Heart left ventricle (tissue), 16 donors: ENCODE data around the gene CYP46A1. TPM values are rescaled to one million over a fixed set of nuclear protein-coding genes. Genes with fewer than 3 reads are reported as not detected.

ENCODE experiments used
- ATAC-seq, 4 donors: fragments of 200-7000 bp; cut with Tn5 transposase; one replicate each; pipeline ENCODE4 v1.9.1; 2020 to 2022; ENCODE audit warnings: moderate library complexity in 4 of 4, mild to moderate bottlenecking in 3 of 4, moderate number of reproducible peaks in 1 of 4
- DNase-seq, 5 donors: peaks; one replicate each; pipeline ENCODE4 v3.0.0-alpha.2; 2020
- H3K27ac ChIP-seq, 12 donors: fragments of 200-600 bp; sonication (generic) in 4 of 12; one replicate each; pipeline versions ENCODE4 v1.5.0 to v1.8.0; 2016 to 2022; ENCODE audit warnings: mild to moderate bottlenecking in 2 of 12
- H3K27me3 ChIP-seq, 9 donors: fragments of 200-600 bp; sonication (generic) in 2 of 9; one replicate each; pipeline versions ENCODE4 v1.5.1 to v1.8.0; 2016 to 2022; ENCODE audit warnings: mild to moderate bottlenecking in 3 of 9
- H3K36me3 ChIP-seq, 9 donors: fragments of 200-600 bp; sonication (generic) in 2 of 9; one replicate each; pipeline versions ENCODE4 v1.5.0 to v1.8.0; 2018 to 2022; ENCODE audit warnings: mild to moderate bottlenecking in 2 of 9
- H3K4me1 ChIP-seq, 12 donors: fragments of 200-600 bp; sonication (generic) in 4 of 12; one replicate each; pipeline versions ENCODE4 v1.5.0 to v1.8.0; 2016 to 2022; ENCODE audit warnings: mild to moderate bottlenecking in 3 of 12
- H3K4me3 ChIP-seq, 12 donors: fragments of 200-600 bp; sonication (generic) in 4 of 12; one replicate each; pipeline versions ENCODE4 v1.5.0 to v1.8.0; 2017 to 2022; ENCODE audit warnings: mild to moderate bottlenecking in 9 of 12, moderate library complexity in 4 of 12
- H3K9me3 ChIP-seq, 12 donors: fragments of 200-600 bp; sonication (generic) in 4 of 12; one replicate each; pipeline versions ENCODE4 v1.5.0 to v1.8.0; 2016 to 2022; ENCODE audit warnings: mild to moderate bottlenecking in 1 of 12
- CTCF ChIP-seq, 12 donors: fragments of 200-600 bp; sonication (generic) in 4 of 12; IDR thresholded peaks; one replicate each; pipeline versions ENCODE4 v1.5.0 to v1.8.0; 2018 to 2022; ENCODE audit warnings: antibody characterized with exemption in 12 of 12, mild to moderate bottlenecking in 5 of 12
- POLR2A ChIP-seq, 2 donors: fragments of 450-650 bp; IDR thresholded peaks; one replicate each; pipeline ENCODE4 v1.6.1; 2017; ENCODE audit warnings: antibody characterized with exemption in 2 of 2, mild to moderate bottlenecking in 2 of 2, moderate library complexity in 2 of 2
- WGBS, 4 donors: extraction: QIAGEN DNeasy Blood & Tissue Kit in 2 of 4; methylation state at CpG; one replicate each; pipeline versions ENCODE4 v1.1.5 to v1.1.7; 2013 to 2018; 5-methylcytosine and 5-hydroxymethylcytosine counted together
- intact Hi-C, 10 donors: fragments of 100-400 bp; cut with DNase I; formaldehyde crosslinking; loops; one replicate each; pipeline versions ENCODE4 v1.11.1 to v1.14.2; 2022
- polyA plus RNA-seq, 2 donors: library from polyadenylated mRNA; stranded (reverse); fragments of 200-250 nt; gene quantifications; one replicate each; pipeline ENCODE4 v1.2.3, GENCODE V29; 2013
- total RNA-seq, 9 donors: library from RNA; depleted of rRNA in 2 of 9; stranded (reverse); fragments of >200 nt in 2 of 9; fragmentation: NEBNext Ultra II Directional in 3 of 9; extraction: Animal tissue kit (Norgen Biotek cat#: 25700) in 3 of 9; gene quantifications; one replicate each; pipeline versions ENCODE4 v1.1.0 to v1.2.4, GENCODE V29; 2016 to 2023
- donor health status: ischemic (EF 13 %, LVEDD 7.1; RV severe dilation, severe dysfunction).
- donor health status: healthy with polysubstance abuse.
- donor health status: DM: no; HTN: yes; CAD: no.
- donor health status: DM: no; HTN: no; CAD: no.
- donor health status: ischemic (EF 25% LVEDD 6.9; RV normal size, moderate dysfunction).
- donor health status: ischemic (EF 25% LVEDD 5.7; RV mildly dilated, moderate dysfunction).
- donor health status: healthy.
- donor health status: DM: yes; HTN: yes; CAD: no.
- donor health status: ischemic (EF 35%, LVEDD 5.7; RV mildly dilated, moderate dysfunction).
- donor health status: nonischemic (EF 11% LVEDD 7.7; RV severe dilation, severe dysfunction).
- donor health status: DM: yes; HTN: yes; CAD: no.
- donor health status: PGD.
- donor health status: ischemic (EF 29% LVEDD 5.4; RV normal size, mild dysfunction).
- donor health status: nonischemic (EF 23%, LVEDD 6.1; RV moderate dilation, normal function).

CYP46A1 gene
- total and polyA plus RNA-seq, 11 donors, result 1.5 to 8.0 (median 3.4) TPM

GRCh38 chr14:99754141-99755067, 70.3 kb downstream of the CYP46A1 start:
- no peak for DNase-seq
- WGBS, 4 donors, result 82 to 87% (median 84%) methylated on average over 16 to 24 of the region's 24 CpGs
- Histone ChIP-seq H3K36me3 (no peaks in the 10 kb centered on the region), H3K4me1 (peaks cover 17 to 84% (median 54%) of the 10 kb centered on the region in 12 donors), H3K4me3 (no peak overlapping the region), H3K27ac (peak overlapping the region in 5 of 12 donors; percentile 20 to 77 (median 47)), H3K9me3 (no peaks in the 10 kb centered on the region), H3K27me3 (no peaks in the 10 kb centered on the region)
- no peak for TF ChIP-seq POLR2A (IDR thresholded peaks at IDR 0.05)
- no peak for TF ChIP-seq CTCF (IDR thresholded peaks at IDR 0.05)
- intact Hi-C loops, result loop anchor here in 1 of 10 donors (5.0 kb wide), 1 partner anchor 38 kb away; the partner anchor contains the start of gene EML1
- no peak for ATAC-seq

- ATAC-seq (peak in 2 of 4 donors; percentile 5 to 44), DNase-seq (peak in 1 of 5 donors; percentile 53)
- intact Hi-C loops, result loop anchor here in 1 of 10 donors (5.0 kb wide), 1 partner anchor 37 kb away; the partner anchor contains the start of gene EML1
- no peak overlapping the region for H3K4me3 ChIP-seq
- 40 to 77% (median 62%) methylated on average over 1 to 8 of the region's 8 CpGs for WGBS, 4 donors
- no peaks in the 10 kb centered on the region for H3K27me3 ChIP-seq
- TF ChIP-seq POLR2A (IDR thresholded peaks at IDR 0.05), result no peak
- TF ChIP-seq CTCF (IDR thresholded peaks at IDR 0.05), result no peak
- peak overlapping the region in 1 of 12 donors; percentile 61 for H3K27ac ChIP-seq
- no peaks in the 10 kb centered on the region for H3K9me3 ChIP-seq
- peaks cover 12 to 82% (median 51%) of the 10 kb centered on the region in 12 donors for H3K4me1 ChIP-seq
- H3K36me3 ChIP-seq, result no peaks in the 10 kb centered on the region
Observed at GRCh38 chr14:99755068-99755405, 70.9 kb downstream of the CYP46A1 start.

- intact Hi-C loops, result loop anchor here in 1 of 10 donors (5.0 kb wide), 1 partner anchor 36 kb away; the partner anchor contains the start of gene EML1
- H3K27ac ChIP-seq, result peak overlapping the region in 6 of 12 donors; percentile 15 to 61 (median 34)
Observed at GRCh38 chr14:99755629-99756603, 71.8 kb downstream of the CYP46A1 start.

More at GRCh38 chr14:99755629-99756603, 71.8 kb downstream of the CYP46A1 start:
- no peaks in the 10 kb centered on the region for H3K9me3 ChIP-seq
- H3K36me3 ChIP-seq, result no peaks in the 10 kb centered on the region
- ATAC-seq, result peak; percentile 82 to 91 (median 88)
- H3K4me3 ChIP-seq, result no peak overlapping the region
- H3K4me1 ChIP-seq, result peaks cover 12 to 73% (median 48%) of the 10 kb centered on the region in 12 donors
- no peaks in the 10 kb centered on the region for H3K27me3 ChIP-seq
- 47 to 57% (median 54%) methylated on average over 18 to 21 of the region's 21 CpGs for WGBS, 4 donors
- TF ChIP-seq POLR2A (IDR thresholded peaks at IDR 0.05) (no peak), CTCF (IDR thresholded peaks at IDR 0.05) (no peak)
- peak; percentile 79 to 92 (median 89) for DNase-seq
